IPS-NIHi7 (cell line): ENCODE results near the gene TRIM13.
A peak's percentile ranks its signal among the peaks of the same experiment; 100 is the strongest.
"Not testable (repeated sequence)": the region's sequence is repeated elsewhere in the genome, so short reads cannot be mapped to it uniquely, and the experiment has no call there.

ENCODE experiments used
- DNase-seq: peaks from one replicate; pipeline ENCODE4 v3.0.0; 2012; ENCODE audit warnings: mixed read lengths; ENCODE audit errors: extremely low spot score

TRIM13 gene, protein sequence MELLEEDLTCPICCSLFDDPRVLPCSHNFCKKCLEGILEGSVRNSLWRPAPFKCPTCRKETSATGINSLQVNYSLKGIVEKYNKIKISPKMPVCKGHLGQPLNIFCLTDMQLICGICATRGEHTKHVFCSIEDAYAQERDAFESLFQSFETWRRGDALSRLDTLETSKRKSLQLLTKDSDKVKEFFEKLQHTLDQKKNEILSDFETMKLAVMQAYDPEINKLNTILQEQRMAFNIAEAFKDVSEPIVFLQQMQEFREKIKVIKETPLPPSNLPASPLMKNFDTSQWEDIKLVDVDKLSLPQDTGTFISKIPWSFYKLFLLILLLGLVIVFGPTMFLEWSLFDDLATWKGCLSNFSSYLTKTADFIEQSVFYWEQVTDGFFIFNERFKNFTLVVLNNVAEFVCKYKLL

DNA sequence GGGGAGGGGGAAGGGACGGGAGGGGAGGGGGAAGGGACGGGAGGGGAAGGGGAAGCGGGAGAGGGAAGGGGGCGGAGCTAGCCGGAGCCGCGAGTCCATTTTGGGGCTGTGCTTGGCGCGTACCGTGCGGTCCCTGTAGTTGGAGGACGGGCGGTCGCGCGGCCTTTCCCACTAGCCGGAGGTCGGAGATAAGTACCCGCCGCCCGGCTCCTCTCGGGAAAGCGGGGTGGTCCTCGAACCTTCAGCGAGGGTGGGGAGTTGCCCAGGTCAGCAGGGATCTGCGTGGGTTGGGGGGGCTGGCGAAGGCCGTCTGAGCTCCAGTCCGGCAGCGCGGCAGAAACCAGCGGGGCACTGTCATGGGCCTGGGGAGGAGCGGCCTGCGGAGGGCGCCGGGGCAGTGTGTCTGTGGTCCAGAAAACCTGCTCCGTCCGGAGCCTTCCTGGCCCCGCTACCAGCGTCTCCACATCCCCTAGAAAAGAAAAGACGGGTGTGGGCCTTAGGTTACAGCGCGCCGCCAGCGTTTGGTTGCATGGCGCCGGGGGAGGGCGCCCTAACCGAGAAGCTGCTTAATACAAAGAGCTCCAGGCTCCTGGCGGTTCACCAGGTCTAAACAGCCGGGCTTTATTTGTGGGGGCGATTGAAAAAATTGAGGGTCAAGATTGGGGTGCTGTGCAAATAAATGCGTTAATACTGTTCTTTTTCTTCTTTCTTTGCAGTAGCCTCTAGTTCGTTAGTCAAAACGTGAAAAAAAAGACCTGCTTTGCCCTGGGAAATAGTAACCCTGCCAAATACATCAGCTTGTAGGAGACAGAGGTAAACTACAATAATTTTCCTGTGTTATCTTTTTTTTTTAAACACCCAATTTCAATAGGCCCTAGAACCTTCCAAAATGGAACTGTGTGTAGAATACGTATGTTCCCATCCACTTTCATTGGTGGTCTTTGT, at the start of gene TRIM13:
Gene TRIM13, plus strand, starts transcription at position 92 of the 945 bp plus-strand sequence. CDS start 14,899 bp downstream, outside the sequence.
- peak; percentile 70 for DNase-seq

DNA sequence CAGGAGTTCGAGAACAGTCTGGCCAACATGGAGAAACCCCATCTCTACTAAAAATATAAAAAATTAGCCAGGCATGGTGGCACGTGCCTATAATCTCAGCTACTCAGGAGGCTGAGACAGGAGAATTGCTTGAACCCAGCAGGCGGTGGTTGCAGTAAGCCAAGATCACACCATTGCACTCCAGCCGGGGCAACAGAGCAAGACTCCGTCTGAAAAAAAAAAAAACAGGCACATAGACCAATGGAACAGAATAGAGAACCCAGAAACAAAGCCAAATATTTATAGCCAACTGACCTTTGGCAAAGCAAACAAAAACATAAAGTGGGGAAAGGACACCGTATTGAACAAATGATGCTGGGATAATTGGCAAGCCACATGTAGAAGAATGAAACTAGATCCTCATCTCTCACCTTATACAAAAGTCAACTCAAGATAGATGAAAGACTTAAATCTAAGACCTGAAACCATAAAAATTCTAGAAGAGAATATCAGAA, 48.0 kb upstream of the TRIM13 start:
- not testable (repeated sequence) for DNase-seq

DNA sequence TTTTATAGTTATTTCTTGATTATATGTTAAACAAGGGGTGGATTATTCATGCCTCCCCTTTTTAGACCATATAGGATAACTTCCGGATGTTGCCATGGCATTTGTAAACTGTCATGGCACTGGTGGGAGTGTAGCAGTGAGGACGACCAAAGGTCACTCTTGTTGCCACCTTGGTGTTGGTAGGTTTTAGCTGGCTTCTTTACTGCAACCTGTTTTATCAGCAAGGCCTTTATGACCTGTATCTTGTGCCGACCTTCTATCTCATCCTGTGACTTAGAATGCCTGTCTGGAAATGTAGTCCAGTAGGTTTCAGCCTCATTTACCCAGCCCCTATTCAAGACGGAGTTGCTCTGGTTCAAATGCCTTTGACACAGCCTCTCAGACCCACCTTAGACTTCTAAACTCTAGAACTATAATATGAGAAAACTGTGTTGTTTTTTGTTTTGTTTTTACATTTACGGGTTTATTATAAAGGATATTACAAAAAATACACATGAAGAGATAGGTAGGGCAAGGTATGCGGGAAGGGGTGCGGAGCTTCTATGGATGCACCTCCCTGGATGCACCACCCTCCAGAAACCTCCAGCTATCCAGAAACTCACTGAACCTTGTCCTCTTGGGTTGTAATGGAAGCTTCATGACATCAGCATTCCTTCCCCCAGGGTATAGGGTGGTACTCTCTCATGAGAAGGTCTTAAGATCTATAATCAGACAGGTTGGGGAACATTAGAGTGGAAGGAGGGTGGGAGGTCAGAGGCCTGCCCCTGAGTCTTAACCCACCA, 44.9 kb upstream of the TRIM13 start:
- DNase-seq: no peak

DNA sequence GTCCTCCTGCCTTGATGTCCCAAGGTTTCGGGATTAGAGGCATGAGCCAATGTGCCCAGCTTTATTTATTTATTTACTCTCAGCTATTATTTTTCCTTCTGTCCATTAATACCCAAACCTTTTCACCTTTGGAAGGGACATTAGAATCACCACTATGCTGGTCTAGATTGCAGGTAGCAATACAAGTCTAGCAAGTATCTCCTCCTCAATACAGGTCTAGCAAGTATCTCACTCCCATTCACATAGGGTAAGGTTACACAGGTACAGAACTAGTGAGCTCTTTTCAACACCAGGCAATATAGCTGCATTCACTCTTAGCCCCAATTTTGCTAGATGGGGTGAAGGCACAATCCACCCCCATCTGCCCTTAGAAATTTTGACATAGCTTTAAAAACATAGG, 43.3 kb upstream of the TRIM13 start:
- no peak for DNase-seq

DNA sequence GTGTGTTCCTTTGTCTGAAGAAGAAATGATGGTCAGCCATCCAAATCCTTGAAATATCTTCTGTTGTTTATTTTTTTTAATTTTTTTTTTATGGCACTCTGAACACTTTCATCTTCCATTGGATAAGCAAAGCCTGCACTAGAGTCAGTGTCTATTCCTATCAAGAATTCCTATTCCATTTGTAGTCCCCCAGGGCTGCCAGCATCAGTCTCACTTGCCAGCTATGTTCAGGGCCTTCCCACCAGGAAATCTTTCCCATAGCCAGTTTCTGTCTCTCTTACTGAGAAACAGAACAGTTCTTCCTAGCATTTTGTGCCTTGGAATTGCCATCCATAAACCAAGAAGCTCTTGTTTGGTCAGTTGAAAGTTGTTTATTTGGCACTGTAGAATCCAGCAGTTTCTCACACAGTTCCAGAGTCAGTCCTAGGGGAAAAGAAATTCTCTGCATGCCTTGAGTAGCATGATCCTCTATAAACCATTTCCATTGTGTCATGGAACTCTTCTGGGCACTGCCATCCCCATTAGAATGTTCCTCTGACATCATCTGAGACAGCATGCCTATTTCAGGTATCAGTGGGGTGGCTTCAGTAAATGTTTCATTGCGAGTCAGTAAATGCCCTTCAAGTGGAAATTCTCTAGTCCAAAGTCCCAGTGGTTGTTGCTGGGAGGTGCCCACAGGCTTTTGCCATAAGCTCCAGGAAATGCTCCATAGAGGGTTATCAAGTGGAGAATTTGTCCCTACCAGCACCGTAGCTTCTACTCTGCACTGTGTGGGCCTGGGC, 42.0 kb upstream of the TRIM13 start:
- no peak for DNase-seq

DNA sequence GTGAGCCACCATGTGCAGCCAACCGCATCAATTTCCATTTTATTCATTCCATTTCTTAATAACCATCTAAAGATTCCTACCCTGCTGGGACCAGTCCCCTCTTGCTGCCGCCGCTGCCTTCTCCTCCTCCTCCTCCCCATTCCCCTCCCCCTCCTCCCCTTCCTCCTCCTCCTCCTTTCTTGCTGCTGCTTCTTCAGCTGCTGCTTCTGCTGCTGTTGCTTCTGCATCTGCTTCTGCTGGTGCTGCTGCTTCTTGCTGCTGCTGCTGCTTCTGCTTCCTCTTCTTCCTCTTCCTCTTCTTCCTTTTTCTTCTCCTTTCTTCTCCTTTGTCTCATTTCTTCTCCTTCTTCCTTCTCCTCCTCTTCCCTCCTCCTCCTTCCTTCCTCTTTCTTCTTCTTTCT, 40.7 kb upstream of the TRIM13 start:
- DNase-seq: no peak

DNA sequence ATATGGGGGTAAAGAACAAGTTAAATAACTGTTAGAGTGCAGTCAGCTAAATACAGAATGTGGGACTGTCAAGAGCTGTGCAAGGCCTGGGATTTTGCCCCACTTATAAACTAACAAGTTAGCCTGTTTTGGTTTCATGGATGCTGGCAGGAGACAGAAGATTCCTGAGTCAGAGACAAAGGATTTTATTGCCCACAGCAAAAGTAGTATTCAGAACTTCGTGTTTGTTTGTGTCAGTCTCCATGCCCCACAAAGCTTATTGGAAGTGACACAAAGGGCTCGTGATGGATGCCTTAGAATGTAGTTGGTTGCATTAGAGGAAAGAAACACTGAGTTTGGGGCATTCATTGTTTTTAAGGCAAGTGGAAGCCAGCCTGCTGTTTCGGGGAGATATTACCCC, 38.5 kb upstream of the TRIM13 start:
- DNase-seq: no peak

DNA sequence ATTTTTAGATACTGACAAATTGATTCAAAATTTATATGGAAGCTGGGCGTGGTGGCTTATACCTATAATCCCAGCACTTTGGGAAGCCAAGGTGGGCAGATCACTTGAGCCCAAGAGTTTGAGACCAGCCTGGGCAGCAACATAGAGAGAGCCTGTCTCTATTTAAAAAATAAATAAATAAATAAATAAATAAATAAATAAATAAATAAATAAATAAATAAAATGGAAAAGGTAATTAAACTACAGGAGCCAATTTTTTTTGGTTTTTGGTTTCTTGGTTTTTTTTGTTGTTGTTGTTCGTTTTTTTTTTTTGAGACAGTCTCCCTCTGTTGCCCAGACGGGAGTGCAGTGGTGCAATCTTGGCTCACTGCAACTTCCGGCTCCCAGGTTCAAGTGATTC, 29.4 kb upstream of the TRIM13 start:
- no peak for DNase-seq

DNA sequence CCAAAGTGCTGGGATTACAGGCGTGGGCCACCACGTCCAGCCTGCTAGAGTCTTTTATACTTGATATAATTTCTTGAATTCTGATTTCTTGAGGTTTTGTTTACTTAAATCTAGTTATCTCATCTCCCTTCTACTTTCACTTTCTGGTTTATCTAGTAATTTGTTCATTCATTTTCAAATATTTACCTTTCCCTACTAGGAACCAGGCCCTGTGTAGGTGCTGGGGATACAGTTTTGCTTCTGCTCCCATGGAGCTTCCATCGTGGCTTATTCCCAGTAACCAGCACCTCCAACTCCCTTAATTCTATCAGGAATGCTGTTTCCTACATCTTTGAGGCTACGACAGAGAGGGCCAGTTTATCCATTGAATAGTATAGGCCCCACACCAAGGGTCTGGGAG, 24.1 kb upstream of the TRIM13 start:
- no peak for DNase-seq

DNA sequence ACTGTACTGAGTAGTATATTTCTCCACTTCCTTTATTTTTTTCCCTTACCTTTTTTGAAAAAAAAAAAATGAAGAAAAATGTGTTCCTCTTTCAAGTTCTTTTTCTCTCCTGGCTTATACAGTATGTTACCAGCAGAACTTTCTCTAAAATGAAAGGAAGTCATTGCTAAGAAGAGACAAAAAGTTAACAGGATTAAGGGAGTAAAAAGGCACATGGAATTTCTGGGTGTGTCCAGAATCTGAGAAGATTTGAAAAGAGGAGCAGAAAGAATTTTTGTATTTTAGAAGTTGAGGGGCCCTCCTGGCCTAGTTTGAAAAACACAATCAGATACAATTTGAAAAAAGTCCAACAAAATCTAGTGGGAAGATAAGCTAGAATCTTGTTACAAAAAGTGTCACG, 21.0 kb upstream of the TRIM13 start:
- no peak for DNase-seq

DNA sequence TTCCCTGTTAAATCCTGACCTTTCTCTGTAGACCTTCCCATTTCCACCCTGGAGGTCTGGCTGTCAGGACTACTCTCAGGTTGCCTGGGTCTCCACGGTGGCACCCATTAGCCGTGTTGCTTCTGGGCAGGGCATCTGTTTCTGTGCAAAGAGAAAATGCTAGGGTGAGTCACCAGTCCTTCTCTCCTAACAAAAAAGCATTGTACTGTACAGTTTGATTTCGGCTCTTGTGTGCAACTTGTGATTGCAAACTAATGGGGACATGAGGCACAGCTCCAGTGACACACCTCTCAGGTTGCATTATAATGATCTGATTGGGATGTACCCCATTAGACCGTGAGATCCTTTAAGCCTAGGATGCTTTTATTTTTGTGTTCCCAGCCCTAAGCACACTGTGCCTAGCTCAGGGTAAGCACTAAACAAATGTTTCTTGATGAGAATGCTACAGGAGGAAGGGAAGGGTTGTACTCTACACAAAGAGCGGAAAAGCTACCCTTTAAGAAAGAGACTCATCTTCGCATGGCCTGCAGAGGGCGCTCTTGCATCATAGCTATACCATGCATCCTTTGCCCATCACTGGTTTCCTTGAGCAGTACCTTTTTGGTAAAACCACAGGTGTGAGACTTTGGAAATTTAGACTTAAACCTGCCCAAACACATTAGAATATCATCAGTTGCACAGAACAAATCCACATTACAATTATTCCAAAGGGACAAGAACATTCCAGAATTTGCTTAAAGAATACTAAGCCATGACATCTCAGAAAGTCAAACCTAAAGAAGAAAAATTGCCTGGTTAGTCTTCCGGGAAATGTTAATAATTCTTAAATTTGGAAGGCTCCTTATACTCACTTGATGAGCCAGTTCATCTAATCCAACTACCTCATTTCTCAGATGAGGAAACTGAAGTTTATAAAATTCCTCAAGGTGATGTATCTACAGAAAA, 20.3 kb upstream of the TRIM13 start:
- peak; percentile 84 for DNase-seq

DNA sequence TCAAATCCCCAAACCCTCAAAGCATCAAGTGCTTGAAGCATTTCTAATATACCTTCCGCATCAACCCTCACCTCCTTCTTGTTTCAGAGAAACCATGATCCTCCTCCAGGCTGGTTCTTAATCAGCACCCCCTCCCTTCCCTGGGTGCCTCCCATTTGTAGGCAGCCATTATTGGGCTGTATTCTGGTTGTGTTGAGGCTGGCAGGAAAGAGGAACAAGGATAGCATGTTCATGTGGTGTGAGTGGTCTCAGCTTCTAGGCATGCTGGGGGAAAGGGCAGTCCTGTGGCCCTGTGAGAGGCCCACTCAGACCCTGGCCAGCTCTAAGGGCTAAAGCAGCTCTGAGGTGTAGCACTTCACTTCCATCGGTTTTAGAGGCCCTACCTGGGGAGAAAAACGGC, 18.9 kb upstream of the TRIM13 start:
- DNase-seq: no peak

DNA sequence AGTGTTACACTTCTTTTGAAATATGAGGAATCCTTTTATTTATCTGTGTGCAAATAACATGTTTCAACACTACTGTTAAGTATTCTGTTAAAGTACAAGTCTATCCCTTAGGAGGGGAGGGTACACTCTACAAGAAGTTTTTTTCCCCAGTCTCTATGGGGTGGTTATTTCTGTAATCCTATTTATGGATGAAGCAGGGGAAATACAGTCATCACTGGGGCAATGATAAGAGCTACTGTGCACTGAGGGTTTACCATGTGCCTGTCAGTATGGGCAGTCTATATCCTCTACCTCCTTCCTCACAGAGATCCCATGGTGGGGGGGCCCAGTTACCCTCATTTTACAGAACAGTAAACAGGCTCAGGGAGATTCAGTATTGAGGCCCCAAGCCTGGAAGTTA, 16.6 kb upstream of the TRIM13 start:
- DNase-seq: no peak

DNA sequence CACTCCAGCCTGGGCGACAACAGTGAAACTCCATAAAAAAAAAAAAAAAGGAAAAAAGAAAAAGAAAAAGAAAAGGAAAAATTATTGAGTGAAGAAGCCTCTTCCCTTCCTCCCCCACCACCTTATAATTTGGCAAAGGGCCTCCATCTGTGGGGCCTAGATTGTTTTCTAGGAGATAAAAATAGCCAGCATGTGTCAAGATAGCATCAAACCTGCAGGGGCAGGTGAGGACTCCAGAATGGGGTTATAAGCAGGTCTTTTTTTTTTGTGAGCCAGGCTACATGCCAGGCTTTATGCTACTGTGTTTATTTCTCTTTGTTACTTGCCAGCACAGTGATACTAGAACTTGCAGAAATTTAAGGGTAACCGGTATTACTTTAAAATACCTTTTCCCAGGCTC, 11.7 kb upstream of the TRIM13 start:
- no peak for DNase-seq

DNA sequence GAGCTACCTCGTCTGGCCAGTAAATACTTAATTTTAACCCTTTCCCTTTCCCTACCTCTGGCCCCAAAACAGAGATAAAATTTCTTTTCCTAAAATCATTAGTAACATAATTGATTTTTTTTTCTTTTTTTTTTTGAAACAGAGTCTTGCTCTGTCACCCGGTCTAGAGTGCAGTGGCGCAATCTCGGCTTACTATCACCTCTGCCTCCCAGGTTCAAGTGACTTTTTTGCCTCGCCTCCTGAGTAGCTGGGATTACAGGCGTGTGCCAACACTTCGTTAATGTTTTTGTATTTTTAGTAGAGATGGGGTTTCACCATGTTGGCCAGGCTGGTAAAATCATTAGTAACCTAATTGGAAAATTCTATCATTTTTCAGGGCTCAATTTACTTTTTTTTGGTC, 10.4 kb upstream of the TRIM13 start:
- DNase-seq: no peak

DNA sequence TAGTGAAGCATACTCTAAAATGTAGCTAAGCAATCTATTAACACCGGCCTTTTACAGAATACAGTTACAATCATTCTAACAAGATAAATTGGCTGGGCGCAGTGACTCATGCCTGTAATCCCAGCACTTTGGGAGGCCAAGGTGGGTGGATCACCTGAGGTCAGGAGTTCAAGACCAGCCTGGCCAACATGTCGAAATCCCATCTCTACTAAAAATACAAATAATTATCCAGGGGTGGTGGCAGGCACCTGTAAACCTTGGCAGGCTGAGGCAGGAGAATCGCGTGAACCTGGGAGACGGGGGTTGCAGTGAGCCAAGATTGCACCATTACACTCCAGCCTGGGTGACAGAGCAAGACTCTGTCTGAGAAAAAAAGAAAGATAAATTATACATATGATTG, 6.2 kb upstream of the TRIM13 start:
- DNase-seq: not testable (repeated sequence)

DNA sequence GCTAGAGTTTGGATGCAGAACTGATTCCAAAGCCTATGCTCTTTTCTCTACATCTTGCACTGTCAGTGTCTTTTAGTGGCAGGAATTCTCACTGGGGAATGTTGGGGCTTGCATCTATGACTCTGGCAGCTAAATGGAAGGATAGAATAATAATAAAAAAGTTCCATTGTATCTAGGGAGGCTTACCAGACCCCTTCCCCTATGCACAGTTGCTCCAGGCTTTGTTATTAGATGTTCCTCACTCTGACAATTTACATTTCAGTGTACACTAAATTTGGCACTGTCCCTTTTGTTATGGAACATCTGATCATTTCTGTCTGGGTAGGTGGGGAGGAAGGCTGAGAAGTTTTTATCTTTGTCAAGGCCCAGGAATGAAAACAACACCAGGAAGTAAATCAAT, 3.7 kb upstream of the TRIM13 start:
- no peak for DNase-seq

DNA sequence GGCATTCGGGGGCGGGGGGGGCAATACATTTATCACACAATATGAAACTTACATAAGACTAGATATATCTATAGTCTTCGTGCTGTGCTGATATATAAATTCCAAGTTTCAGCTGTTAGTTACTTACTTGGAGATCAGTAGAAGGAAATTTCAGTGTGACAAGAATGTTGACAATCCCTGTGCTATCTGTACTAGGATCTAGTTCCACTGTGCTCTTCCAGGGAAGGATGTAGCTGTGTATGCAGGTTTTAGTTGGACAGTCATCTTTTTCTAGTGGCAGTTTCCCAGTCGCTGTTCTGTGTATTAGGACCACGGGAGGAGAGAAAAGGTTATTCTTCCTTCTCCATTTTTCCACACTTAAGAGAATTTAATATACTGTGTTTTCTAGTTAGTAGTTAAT, 3.2 kb upstream of the TRIM13 start:
- DNase-seq: no peak

DNA sequence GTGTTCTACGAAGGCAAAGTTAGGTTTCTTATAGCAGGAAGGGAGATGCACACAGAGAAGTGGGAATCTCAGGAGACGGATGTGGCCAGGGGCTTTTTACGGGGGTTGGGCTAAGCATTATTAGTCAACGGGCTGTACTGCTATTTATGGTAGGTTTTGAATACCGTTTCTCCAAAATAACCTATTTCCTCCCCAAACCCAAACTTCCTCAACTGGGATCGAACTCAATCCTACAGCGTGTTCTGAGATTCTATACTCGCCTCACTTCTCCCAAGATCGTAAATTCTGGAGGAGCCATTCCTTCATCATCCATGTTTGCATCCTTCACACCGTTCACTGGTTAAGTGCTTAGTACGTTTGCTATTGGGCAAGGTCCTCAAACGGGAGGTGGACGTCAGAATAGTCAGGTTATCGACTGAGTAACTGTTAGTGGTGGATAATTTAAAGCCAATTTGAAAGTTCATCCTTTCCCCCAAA, 1.2 kb upstream of the TRIM13 start:
- no peak for DNase-seq
